ENCODE measurements around the gene CDC42BPA.
"Not testable (repeated sequence)": the region's sequence is repeated elsewhere in the genome, so short reads cannot be mapped to it uniquely, and the experiment has no call there.

CDC42BPA gene

GRCh38 chr1:227132695-227133094 lies 185.6 kb downstream of the CDC42BPA start:
- not testable (repeated sequence) for DNase-seq (ENCODE audit: low read depth)

DNA sequence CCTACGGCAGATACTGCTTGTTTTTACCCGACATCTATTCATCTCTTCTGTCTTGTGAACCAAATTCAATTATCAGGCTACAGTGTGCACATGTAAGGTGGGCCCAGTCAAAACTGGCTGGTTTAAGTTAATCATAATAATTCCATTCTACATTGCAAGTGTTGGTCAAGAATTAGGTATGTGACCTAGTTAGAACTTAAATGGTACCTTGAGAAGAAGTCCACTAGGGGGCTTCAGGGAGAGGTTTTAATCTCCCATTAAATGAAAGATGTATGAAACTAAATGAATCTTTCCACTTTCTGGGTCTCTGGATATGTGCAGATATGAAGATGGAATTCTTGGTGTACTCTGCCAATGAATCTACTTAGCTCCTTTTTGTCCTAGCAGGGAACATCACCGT lies 187.1 kb downstream of the CDC42BPA start:
- no peak for DNase-seq (ENCODE audit: low read depth)

DNA sequence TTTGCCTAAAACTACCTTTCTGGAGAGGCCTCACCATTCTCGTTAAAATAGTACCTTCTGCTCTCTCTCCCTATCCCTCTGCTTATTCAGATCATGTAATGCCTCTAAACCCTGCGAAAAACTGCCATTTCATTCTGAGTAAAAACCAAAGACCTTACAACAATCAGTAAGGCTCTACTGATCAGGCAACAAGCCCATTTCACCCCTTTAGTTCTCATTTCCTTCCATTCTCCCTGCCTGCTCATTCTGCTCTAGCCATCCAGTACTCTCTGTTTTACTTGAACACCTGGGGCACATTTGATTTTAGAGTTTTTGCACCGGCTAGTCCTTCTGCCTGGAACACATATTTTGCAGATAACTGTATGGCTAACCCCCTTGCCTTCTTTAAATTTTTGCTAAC lies 190.4 kb downstream of the CDC42BPA start:
- DNase-seq (ENCODE audit: low read depth), result no peak

DNA sequence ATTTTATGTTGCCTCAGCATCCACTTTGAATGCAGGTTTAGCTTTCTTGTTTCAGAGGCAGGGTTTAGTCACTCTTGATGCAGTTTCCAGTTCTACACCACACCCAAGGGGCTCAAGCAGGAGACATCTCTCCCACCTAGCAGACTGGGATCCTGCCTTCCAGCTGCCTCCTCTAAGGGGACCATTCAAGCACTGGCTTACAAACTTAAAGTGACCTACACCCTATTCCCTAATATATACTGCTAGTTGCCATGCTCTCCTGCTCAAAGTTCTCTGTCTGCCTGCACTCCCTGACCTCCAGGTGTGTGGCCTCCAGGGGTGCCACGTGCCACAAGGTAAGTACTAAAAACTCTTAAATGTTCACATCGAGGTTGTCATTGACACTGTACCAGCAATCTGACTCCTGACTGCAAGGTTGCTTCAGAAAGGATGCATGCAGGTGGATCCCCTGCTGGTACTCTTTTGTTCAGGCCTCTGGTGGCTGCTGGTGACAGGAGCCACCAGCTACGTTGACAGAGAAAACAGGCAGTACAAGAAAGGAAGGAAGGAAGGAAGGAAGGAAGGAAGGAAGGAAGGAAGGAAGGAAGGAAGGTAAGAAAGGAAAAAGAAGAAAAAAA lies 192.3 kb downstream of the CDC42BPA start:
- DNase-seq (ENCODE audit: low read depth), result no peak

GRCh38 chr1:227124473-227124872 lies 193.8 kb downstream of the CDC42BPA start:
- DNase-seq (ENCODE audit: low read depth), result no peak

- no peak for DNase-seq (ENCODE audit: low read depth)
These were observed 197.5 kb downstream of the CDC42BPA start for GRCh38 chr1:227120826-227121225.

DNA sequence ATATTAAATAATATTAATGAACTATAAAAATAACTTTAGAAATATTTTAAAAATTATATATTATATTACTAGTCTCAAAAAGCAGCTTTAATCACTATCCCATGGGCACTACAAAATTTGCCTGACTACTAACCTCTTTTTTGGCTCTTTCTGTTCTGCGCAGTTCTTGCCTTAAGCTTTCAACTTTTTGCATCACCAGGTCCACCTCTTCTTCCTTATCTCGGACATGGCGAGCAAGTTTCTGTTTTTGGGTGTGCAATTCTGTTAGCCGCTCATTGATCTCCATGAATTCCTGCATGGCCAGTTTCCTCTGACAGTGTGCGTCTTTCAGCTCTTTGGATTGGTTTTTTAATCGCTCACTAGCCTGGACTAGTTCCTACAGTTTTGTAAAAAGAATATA lies 205.8 kb downstream of the CDC42BPA start:
- no peak for DNase-seq (ENCODE audit: low read depth)

GRCh38 chr1:227111782-227112181 lies 206.5 kb downstream of the CDC42BPA start:
- no peak for DNase-seq (ENCODE audit: low read depth)

DNA sequence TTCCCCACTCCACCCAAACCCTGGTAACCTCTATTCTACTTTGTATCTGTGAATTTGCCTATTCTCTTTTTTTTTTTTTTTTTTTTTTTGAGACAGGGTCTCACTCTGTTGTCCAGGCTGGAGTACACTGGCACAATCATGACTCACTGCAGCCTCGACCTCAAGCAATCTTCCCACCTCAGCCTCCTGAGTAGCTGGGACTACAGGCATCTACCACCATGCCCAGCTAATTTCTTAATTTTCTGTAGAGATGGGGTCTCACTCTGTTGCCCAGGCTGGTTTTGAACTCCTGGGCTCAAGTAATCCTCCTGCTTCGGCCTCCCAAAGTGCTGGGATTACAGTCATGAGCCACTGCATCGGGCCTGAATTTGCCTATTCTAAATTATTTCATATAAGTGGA lies 213.0 kb downstream of the CDC42BPA start:
- DNase-seq (ENCODE audit: low read depth), result not testable (repeated sequence)

DNA sequence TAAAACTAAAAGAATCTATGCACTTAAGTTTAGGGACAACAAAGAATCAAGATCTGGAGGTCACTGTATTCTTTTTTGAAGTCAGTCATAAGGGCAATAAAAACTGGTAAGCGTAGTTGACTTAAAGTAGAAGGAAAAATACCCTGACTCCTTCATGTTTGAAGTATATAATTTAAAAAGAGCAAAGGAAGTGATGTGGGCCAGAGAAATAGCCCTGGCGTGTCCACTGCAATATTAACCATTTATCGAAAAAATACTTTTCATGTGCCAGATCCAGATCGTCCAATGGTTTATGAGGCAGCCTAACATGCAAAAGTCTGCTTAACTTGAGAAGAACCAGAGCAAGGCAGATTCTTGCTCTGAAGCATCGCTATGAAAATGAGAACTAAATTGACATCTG lies 216.2 kb downstream of the CDC42BPA start:
- DNase-seq (ENCODE audit: low read depth), result no peak

GRCh38 chr1:227094249-227094966 lies 223.9 kb downstream of the CDC42BPA start:
- no peak for DNase-seq (ENCODE audit: low read depth)

GRCh38 chr1:227093309-227093708 lies 225.0 kb downstream of the CDC42BPA start:
- no peak for DNase-seq (ENCODE audit: low read depth)

DNA sequence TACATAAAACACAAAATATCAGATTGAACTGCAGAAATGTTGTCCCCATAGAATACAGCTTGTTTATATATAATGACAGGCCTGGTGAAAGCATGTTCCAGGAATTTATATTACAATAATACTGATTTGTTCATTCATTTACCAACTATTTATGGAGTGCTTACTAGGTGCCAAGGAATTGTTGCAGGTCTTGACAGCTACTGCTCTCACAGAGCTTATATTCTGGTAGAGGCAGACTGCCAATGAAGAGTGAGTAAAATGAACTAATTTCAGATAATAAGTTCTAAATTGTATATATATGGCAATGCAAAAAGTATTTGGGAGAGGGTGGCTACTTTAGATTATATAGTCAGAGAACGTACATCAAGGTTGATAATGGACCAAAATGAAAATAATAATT lies 226.2 kb downstream of the CDC42BPA start:
- no peak for DNase-seq (ENCODE audit: low read depth)

DNA sequence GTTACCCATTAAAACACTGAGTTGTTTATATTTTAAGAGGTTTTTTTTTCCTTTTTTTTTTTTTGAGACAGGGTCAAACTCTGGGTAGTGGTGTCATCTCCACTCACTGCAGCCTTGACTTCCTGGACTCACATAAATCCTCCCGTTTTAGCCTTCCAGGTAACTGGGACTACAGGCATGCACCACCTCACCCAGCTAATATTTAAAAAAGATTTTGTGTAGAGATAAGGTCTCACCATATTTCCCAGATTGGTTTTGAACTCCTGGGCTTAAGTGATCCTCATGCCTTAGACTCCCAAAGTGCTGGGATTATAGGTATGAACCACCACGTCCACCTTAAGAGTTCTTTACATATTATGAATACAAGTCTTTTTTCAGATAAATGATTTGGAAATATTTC lies 231.7 kb downstream of the CDC42BPA start:
- no peak for DNase-seq (ENCODE audit: low read depth)

DNA sequence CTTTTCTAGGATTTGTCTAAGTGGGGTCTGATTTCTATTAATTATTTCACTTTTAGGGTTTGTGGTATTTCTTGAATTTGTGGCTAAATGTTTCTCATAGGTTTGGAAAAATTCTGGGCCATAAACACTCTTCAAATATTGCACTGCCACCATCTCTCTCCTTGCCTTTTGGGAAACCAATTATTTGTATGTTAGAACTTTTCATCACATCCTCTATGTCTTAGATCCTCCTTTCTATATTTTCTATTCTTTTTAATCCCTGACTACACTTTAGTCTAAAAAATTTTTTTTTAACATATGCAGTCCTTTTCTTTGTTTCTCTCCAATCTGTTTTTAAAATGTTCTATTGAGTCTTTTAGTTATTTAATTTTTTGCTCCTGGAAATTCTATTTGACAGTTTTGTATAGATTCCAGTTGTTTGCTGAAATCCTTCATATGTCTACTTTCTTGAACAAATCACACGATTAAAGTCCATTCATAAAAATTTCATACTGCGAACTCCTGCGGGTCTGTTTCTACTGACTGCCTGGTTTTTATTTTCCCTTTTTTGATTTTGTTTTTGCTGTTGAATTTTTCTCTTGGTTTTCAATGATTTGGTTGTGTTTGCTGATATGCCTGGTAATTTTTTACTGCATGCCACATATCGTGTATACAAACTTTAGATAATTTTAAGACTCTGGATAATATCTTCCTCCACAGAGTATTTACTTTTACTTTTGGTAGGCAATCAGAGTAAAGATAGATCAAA lies 235.1 kb downstream of the CDC42BPA start:
- DNase-seq (ENCODE audit: low read depth), result no peak

- DNase-seq (ENCODE audit: low read depth), result no peak
These were observed 240.5 kb downstream of the CDC42BPA start for GRCh38 chr1:227077783-227078182.

GRCh38 chr1:227073786-227074185 lies 244.5 kb downstream of the CDC42BPA start:
- no peak for DNase-seq (ENCODE audit: low read depth)

DNA sequence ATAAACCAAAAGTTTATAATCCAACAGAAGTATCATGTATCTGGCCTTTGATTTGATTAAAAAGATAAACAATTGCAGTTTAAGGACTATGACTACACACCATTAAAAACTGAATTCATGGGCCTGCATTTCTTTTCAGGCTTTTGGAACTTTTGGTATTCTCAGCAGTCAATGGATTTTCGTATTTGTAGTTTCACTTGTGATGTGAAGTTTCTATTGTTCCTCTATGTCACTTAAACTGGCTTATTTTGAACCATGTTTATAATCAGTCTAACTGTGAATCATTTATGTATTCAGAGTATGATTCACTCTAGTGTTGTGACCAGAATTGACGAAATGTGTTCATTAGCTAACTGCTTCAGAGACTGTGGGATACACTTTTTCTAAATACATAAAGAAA lies 245.3 kb downstream of the CDC42BPA start:
- no peak for DNase-seq (ENCODE audit: low read depth)

- no peak for DNase-seq (ENCODE audit: low read depth)
These were observed 246.3 kb downstream of the CDC42BPA start for GRCh38 chr1:227071895-227072587.

DNA sequence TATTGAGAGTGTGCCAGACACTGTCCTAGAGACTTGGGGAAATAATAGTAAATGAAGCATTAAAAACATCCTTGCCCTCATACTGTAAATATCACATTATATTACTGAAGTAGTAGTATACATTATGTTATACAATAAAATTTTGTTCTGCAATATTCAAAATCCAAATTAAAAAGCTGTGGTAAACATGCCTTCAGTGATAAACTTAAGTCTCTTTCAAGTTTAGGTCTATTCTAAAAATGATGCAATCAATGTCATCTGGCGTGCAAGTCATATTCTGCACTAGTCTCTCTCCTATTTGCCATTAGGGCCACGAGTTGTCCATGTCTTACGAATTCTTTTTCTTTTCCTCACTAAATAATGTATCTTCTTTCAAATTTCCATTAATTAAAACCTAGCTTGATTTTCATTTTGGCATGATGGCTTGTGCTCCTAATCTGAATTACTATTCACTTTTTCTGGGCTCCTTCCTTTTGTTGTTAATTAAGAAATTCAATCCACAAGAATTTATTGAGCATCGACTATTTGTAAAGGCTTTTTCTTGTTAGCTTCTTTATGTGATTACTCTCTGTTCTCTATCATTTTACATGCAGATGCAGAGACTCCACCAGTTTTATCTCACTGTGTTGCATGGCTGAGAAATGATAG lies 247.5 kb downstream of the CDC42BPA start:
- DNase-seq (ENCODE audit: low read depth), result no peak

DNA sequence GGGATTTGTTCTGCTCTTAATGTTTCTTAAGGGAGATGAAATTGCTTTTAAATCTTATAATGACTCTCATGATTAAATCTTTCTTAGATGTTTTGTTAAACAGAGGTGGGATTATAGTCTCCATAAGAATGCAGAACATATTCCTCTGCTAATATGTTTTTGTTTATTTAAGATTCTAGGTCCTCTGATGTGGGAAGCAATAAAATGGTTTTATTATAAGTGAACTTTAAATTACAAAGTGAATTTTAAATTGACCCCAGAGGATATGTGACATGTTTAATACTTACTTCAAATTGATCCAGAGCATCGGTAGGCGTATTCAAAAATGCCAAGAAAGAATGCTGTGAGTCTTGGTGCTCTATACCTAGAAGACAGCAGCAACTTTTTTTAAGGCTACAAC lies 248.8 kb downstream of the CDC42BPA start:
- DNase-seq (ENCODE audit: low read depth), result no peak

- DNase-seq (ENCODE audit: low read depth), result no peak
These were observed 249.4 kb downstream of the CDC42BPA start for GRCh38 chr1:227068883-227069282.
